PC-3 (cell line): ENCODE measurements around the gene GABRR1.

ENCODE experiments used
- CTCF ChIP-seq: fragments of 300-600 bp; sonication (generic); conservative IDR thresholded peaks from 2 replicates; pipeline ENCODE4 v1.5.1; 2017; ENCODE audit warnings: antibody characterized with exemption, low read depth, mild to moderate bottlenecking, low read length
- EZH2 ChIP-seq: fragments of 300-600 bp; sonication (generic); IDR thresholded peaks from one replicate; pipeline ENCODE4 v1.6.1; 2017; ENCODE audit warnings: antibody characterized with exemption, mild to moderate bottlenecking, low read length; ENCODE audit not compliant: unreplicated experiment

- TF ChIP-seq EZH2 (no peak), CTCF (no peak)
These were observed 16.4 kb downstream of the GABRR1 start for GRCh38 chr6:89200706-89201215.
